Posterior cingulate gyrus (tissue), 11 donors: ENCODE data around the gene NLRP14.

Experiments used
- DNase-seq, 10 donors: peaks; one replicate each; pipeline versions ENCODE4 v3.0.0 to v3.0.0-alpha.2; 2020 to 2021; ENCODE audit warnings: mixed read lengths in 3 of 10
- intact Hi-C: fragments of 100-400 bp; cut with DNase I; formaldehyde crosslinking; loops from one replicate; pipeline ENCODE4 v1.15.1; 2023

The NLRP14 gene, protein sequence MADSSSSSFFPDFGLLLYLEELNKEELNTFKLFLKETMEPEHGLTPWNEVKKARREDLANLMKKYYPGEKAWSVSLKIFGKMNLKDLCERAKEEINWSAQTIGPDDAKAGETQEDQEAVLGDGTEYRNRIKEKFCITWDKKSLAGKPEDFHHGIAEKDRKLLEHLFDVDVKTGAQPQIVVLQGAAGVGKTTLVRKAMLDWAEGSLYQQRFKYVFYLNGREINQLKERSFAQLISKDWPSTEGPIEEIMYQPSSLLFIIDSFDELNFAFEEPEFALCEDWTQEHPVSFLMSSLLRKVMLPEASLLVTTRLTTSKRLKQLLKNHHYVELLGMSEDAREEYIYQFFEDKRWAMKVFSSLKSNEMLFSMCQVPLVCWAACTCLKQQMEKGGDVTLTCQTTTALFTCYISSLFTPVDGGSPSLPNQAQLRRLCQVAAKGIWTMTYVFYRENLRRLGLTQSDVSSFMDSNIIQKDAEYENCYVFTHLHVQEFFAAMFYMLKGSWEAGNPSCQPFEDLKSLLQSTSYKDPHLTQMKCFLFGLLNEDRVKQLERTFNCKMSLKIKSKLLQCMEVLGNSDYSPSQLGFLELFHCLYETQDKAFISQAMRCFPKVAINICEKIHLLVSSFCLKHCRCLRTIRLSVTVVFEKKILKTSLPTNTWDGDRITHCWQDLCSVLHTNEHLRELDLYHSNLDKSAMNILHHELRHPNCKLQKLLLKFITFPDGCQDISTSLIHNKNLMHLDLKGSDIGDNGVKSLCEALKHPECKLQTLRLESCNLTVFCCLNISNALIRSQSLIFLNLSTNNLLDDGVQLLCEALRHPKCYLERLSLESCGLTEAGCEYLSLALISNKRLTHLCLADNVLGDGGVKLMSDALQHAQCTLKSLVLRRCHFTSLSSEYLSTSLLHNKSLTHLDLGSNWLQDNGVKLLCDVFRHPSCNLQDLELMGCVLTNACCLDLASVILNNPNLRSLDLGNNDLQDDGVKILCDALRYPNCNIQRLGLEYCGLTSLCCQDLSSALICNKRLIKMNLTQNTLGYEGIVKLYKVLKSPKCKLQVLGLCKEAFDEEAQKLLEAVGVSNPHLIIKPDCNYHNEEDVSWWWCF

DNA sequence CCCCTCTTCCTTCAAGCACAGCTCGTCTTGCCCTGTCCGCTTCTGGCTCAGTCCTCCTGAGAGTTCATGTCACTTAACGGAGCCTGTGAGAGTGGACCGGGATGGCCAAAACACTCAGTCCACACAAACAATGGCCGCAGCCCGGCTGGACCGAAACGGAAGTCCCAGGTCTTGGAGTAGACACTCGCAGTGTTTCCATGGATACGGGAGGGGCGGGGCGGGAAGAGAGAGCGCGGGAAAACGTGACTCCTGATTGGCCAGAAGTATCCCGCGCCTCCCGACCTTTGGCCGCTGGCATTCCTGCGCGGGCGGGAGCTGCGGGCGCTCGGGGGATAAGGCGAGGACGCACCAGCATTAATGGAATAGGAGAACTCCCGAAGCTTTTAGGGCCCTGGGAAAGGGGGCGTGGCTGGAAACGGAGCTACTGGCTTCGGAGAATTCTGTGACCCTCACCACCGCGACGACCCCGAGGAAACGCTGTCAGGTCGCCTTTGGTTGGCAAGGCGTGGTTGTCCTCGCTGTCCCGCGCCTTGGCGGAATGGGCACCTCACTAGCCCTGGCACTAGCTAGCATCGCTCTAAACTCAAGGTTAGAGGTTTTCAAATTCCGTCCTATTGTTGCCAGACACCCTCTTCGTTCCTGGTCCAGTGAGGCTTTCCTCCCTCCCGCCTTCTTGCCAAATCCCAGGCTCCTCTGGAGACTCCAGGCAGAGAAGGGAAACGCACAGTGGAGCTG, at the start of gene NLRP14, which contains the start of gene ZNF214:
Gene NLRP14 (plus strand): TSS at position 297 of the 735 bp plus-strand sequence. CDS start 18,108 bp downstream, outside the sequence.
Gene ZNF214 (minus strand): TSS at position 164 of the 735 bp plus-strand sequence. CDS start 17,511 bp downstream, outside the sequence.
- peak; percentile 77 to 97 (median 87) for DNase-seq
- intact Hi-C loops, result loop anchor here (2.0 kb wide), 1 partner anchor 34 kb away; no protein-coding TSS in a partner anchor

DNA sequence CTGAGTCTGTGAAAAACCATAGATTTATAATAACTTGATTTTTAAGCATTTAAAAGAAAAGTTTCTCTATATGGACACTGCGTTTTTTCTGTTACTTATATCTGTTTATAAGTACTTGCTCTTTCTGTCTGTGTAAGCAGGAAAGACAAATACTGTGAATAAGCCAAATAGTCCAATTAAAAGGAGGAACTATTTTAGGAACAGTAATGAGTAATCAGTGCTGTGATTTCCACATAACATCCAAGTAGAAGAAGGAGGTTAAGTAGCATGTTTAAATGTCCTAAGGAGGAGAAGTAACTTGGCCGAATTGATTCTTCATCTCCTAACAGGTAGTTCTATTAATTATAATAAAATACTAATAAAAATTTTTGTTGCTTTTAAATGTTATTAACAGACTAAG, 40.9 kb upstream of the NLRP14 start:
- intact Hi-C loops, result no loop called here
- no peak for DNase-seq

DNA sequence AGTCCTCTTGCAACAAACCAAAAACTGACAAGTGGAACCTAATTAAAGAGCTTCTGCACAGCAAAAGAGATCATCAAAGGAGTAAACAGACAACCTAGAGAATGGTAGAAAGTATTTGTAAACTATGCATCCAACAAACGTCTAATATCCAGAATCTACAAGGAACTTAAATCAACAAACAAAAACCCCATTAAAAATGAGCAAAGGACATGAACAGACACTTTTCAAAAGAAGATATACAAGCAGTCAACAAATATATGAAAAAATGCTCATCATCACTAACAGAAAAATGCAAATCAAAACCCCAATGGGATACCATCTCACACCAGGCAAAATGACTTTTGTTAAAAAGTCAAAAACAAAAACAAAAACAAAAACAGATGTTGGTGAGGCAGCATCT, 33.8 kb upstream of the NLRP14 start:
- DNase-seq, result no peak
- intact Hi-C loops, result loop anchor here (2.0 kb wide), 1 partner anchor 34 kb away; the partner anchor contains the start of genes NLRP14 and ZNF214

DNA sequence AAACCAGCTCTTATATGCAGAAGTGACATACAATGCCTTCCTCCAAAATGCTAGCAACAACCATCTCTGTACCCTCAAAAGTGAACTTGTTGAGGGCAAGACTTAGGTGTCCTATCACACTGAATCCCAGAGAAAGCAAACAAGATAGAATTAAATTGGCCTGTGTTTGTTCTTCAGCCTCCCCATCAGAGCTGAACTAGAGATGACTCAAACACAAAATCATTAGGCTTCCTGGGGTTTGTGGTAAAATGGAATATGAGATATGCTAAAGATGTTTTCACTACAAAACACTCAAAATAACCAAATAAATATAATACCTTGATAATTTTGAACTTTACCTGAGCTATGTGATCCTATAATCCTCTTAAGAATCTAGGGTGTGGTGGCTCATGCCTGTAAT, 31.8 kb upstream of the NLRP14 start:
- DNase-seq, result no peak
- intact Hi-C loops, result no loop called here

DNA sequence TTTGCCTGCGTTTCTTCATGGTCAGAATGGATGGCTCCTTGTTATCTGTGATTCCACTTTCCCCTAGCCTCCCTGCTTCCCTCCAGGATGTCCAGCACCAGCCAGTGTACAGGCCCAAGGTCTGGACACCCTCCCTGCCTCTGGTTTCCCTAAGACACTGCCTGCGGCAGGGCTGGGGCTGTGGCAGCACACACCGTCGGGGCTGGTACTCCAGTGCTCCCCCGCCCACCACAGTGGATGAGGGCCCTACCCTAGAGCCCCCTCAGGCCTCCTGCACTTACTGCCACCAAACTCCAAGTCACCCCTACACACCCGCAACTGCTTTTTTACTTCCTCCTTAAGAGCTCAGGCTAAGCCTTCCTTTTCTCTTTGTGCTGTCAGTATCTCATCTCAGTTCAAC, 29.1 kb upstream of the NLRP14 start:
- intact Hi-C loops, result no loop called here

DNA sequence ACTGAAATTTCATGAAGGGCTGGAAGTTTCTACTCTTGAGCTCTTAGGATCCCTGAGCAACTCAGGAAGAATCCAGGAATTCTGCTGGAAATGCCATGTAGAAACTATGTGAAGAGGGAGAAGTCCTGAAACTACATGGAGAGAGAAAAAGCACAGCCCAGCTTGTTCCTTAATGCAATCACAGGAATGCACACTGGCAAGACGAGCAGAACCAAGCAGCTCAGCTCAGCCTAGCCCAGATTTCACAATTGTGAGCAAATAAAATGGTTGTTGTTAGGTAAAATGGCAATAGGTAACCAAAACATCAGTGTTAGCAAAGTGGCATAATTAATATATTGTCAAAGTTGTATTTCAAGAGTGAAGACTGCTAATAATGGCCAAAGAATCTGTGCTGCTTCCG, 28.3 kb upstream of the NLRP14 start:
- intact Hi-C loops, result no loop called here
- DNase-seq, result no peak

More for the DNA sequence above, 29.1 kb upstream of the NLRP14 start:
- peak in 1 of 10 donors; percentile 61 for DNase-seq

DNA sequence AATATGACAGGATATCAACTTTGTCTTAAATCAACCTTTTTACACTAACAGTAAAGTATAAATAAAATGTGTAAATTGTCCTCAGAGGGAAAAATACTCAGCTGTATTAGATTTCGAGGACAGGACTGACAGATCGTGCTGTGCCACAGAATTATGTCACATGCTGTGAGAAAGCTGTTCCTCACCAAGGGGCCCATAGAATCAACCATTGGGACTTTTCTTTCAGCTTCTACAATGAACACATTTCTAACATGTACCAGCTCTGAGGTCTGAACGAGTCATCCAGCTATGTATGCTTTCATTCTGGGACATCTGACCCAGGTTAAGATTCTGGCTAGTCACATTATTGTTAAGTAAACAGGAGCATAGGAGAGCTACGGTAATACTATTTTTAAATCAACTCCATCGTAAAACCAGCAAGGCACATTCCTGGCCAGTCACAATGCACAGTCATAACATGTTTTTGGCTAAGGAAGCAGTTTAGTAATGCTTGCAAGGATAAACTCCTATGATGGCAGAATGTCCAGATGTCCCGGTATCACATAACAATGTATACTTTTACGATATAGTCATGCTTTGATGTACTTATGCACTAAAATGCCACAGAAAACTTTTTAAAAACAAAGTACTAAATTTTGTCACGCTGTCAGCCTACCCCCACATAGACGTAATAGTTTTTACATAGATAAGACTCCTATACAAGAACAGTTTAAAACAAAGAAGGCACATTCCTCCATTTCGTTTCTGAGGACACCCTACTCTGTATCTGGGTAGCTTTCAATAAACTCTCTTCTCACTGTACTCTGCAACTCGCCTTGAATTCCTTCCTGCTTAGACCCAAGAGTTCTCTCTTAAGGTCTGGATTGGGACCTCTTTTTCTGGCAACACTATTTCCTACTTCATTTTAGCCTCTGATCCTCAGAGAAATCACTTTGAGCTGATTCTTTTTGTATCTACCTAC, 27.5 kb upstream of the NLRP14 start:
- intact Hi-C loops, result no loop called here
- DNase-seq, result no peak

DNA sequence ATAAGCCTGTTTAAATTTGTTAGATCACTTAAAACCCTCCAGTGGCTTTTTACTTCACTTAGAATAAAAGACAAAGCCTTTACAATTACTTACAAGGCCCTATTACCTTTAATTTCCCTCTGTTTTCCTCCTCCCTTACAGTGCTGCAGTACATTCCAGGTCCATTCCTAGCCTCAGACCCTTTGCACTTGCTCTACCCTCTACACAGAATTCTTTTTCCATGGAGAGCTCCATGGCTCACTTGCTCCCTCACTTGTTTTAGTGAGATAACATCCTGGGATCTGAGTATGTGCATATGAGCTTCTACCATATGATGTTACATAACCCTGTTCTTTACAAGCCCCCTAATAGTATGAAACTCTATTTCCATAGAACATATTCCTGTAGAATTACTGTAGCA, 24.6 kb upstream of the NLRP14 start:
- DNase-seq, result no peak
- intact Hi-C loops, result no loop called here

DNA sequence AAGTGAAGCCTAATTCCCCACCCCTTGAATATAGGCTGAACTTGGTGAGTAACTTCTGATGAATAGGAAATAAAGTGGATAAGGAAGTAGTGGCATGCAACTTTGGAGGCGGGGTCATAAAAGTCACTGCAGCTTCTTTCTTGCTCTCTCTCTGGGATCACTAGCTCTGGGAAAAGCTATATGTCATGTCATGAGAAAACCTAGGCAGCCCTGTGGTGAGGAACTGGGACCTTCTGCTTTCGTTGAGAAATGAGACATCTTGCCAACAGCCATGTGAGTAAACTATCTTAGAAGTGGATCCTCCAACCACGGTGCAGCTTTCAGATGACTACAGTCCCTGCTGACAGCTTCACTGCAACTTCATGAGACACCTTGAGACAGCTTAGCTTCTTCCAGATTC, 15.8 kb upstream of the NLRP14 start:
- DNase-seq, result no peak
- intact Hi-C loops, result no loop called here

DNA sequence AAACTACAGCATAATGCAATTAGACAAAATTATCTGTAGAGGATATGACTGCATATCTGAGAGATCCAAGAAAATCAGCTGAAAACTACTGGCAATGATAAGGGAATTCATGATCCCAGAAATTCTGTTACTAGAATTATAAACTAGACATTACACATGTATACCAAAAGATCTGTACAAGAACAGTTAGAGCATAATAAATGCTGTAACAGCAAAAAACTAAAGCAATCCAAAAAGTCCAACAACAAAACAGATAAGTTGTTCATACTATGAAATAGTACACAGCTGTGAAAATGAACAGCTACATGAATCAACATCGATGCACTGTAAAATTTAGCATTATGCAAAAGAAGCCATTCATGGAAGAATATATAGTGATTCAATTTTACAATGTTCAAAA, 6.2 kb upstream of the NLRP14 start:
- intact Hi-C loops, result no loop called here
- no peak for DNase-seq

DNA sequence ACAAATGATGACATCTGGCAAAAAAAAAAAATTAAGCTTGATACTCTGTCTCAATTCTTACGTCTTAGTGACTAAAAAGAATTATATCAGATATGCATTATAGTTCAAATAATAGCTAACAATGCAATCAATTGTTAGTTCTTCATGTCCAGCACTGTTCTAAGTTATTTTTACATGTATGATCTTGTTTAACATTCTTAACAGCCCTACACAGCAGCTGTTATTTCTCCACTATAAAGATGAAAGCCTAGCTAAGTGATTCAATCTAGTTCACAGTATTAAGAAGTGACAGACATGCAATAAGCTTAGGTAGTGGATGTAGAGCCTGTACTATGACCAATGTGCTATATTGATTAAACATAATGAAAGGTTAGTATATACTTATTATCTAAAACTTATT, 4.3 kb upstream of the NLRP14 start:
- intact Hi-C loops, result no loop called here

DNA sequence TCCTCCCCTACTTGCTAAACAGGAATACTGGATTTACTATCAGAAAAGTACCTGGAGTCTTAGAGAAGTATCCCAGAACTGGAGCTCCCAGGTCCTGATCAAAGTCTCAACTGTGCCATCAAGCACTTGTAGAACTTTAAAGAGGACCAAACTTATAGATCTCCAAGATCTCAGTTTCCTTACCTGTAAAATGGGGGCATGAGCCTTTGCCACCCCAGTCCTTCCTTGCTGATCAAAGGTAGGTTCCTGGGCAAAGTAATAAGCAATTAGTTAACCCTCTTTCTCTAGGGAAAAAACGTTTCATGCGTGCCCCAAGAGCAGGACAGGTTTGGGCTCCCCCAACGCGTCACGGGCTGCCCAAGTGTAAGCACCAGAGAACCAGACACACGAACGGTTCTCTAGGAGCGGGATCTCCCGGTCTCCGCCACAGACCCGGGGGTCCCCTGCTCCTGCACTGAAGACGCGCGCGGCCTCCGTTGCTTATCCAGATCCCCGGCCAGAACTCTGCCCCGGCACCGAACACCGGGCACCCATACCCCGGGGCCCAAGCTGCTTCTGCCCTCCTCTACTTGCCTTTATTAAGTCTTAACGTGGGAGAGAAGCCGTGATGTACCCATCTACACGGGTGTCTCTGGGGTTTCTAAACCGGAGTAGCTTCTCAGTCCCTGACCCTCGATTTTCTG, 638 bp upstream of the NLRP14 start:
- intact Hi-C loops, result loop anchor here (2.0 kb wide), 1 partner anchor 33 kb away; no protein-coding TSS in a partner anchor
- peak in 8 of 10 donors; percentile 16 to 89 (median 30) for DNase-seq

More for the DNA sequence above, 4.3 kb upstream of the NLRP14 start:
- no peak for DNase-seq

DNA sequence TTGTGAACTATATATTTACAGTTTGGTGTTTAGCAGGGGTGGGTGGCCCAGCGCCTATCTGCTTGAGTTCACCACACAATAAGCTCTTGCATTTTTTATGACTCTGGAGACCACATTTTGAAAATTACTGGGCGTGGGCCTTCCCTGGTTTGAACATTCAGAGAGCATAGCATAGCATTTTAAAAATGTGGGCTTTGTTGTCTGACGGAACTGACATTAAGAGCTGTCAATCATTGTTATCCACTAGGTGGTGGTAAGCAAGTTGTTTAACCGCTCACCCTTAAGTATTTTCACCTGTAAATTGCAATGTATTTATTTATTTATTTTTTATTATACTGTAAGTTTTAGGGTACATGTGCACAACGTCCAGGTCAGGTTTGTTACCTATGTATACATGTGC, 1.0 kb downstream of the NLRP14 start:
- no peak for DNase-seq
- intact Hi-C loops, result loop anchor here (2.0 kb wide), 1 partner anchor 35 kb away; no protein-coding TSS in a partner anchor

DNA sequence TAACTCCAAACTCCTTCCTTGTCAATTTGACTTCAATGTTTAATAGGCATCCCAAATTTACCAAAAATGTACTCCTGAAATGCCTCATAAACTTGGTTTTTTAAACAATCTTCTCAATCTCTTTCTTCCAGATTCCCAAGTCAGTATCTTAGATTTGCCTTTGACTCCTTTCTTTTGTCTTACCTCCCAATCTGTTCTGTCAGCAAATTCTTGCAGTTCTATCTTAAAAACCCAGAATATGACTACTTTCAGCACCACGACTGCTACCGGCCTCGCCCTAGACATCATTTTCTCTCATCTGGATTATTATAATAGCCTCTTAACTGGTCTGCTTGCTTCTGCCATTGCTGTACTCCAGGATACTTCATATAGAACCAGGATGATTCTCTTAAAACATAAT, 7.9 kb downstream of the NLRP14 start:
- DNase-seq, result no peak
- intact Hi-C loops, result no loop called here

DNA sequence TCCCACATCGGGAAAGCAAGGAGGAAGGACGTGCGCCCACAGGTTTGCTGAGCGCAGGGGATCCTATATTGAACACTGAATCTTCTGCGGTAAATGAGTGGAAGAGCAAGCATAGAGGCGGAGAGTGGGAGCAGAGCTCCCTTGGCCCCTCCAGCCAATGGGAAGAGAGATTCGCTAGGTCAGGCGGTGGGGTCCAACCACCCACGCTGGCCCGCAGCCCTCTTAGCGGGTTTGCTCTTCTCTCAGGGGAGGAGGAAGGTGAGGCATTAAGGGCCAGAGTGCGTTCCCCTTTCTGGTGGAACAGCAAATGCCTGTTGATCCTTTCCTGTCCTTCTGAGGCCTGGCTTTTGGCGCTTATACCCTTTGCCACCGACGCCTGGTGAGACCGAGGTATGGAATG, 10.6 kb downstream of the NLRP14 start:
- intact Hi-C loops, result no loop called here

DNA sequence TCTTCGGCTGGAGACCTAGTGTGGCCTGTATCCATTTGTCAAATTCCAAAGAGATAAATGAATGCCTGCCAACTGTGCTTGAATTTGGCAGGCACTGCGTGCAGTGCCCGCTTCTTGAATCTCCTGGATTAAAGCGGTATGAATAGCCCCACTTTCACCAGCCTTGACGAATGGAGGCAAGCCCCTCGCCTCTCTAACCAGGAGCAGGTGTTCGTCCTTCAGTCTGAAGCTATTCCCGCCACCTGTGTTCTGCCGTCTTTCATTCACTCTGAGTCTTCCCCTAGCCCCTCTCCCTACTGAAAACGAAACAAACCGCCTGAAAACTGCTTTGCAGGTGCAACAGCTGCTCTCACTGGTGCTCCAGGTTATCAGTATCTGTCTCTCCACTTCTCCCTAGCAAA, 11.2 kb downstream of the NLRP14 start:
- DNase-seq, result no peak
- intact Hi-C loops, result no loop called here

More for the DNA sequence above, 10.6 kb downstream of the NLRP14 start:
- DNase-seq, result no peak

DNA sequence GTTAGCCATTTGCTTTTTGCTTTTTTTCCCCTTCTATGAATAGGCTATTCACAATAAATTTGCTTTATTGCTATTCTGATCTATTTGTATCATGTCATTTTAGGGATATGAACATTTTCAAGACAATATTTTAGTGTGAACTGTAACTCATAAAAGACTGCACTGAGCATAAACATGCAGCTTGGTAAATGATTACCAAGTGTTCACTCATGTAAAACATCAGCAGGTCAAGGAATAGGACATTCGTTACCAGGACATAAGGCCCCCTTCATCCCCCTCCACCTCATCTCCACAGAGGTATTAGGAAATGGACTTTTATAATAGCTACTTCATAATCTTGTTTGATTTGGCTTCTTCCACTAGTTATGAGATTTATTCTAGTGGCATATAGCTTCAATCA, 12.4 kb downstream of the NLRP14 start:
- DNase-seq, result no peak

DNA sequence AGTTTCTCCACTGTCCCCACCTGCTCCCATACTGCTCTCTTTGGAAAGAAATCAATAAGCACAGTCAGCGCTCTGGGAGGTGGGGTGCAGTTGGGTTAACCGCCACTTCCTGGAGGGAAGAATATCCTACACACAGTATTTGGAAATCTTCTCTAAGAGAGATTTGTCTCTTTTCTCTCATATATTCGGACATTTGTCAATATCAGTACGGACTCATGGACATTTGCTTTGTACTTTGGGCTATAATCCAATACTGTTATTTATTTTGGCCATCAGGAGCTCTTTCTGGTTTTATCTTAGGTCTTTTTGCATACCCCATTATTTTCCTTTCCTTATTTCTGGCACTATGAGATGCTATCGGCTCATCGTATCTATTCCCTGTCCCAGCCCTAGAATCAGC, 13.7 kb downstream of the NLRP14 start:
- intact Hi-C loops, result no loop called here
- DNase-seq, result no peak

More for the DNA sequence above, 12.4 kb downstream of the NLRP14 start:
- intact Hi-C loops, result no loop called here
